ENCODE measurements around the gene TMEM219.
"Not testable (repeated sequence)": the region's sequence is repeated elsewhere in the genome, so short reads cannot be mapped to it uniquely, and the experiment has no call there.

The TMEM219 gene

GRCh38 chr16:29951625-29952365, 10.1 kb upstream of the TMEM219 start:
- no peak for DNase-seq

GRCh38 chr16:29958756-29959155, 3.1 kb upstream of the TMEM219 start:
- DNase-seq = no peak

- peak; percentile 11 for DNase-seq
Measured at GRCh38 chr16:29959293-29959692, 2.6 kb upstream of the TMEM219 start.

GRCh38 chr16:29959821-29960220, 2.1 kb upstream of the TMEM219 start:
- DNase-seq = not testable (repeated sequence)

GRCh38 chr16:29961127-29961478, 776 bp upstream of the TMEM219 start:
- no peak for DNase-seq

- DNase-seq = no peak
Measured at GRCh38 chr16:29962344-29962994, 590 bp downstream of the TMEM219 start.

- no peak for DNase-seq
Measured at GRCh38 chr16:29963021-29963743, 1.3 kb downstream of the TMEM219 start.

- DNase-seq = no peak
Measured at GRCh38 chr16:29968205-29968604, 6.3 kb downstream of the TMEM219 start.

- DNase-seq = no peak
Measured at GRCh38 chr16:29971304-29971703, 9.4 kb downstream of the TMEM219 start.

- DNase-seq = no peak
Measured at GRCh38 chr16:29972500-29972899, 10.6 kb downstream of the TMEM219 start.

- no peak for DNase-seq
Measured at GRCh38 chr16:29972992-29973383, 11.1 kb downstream of the TMEM219 start.

- DNase-seq = peak; percentile 98
Measured at GRCh38 chr16:29973384-29974246, 11.7 kb downstream of the TMEM219 start, which contains the start of gene TAOK2. Gene TAOK2, plus strand, starts transcription at chr16:29973868. Its CDS starts 3,905 bp downstream, at chr16:29977773.

- peak; percentile 37 for DNase-seq
Measured at GRCh38 chr16:29974291-29975133, 12.6 kb downstream of the TMEM219 start.

- DNase-seq = no peak
Measured at GRCh38 chr16:29975134-29975538, 13.3 kb downstream of the TMEM219 start.

GRCh38 chr16:29975811-29976511, 14.1 kb downstream of the TMEM219 start:
- DNase-seq = no peak

GRCh38 chr16:29977063-29977825, 15.4 kb downstream of the TMEM219 start:
- DNase-seq = no peak

GRCh38 chr16:29978081-29978480, 16.2 kb downstream of the TMEM219 start:
- DNase-seq = no peak

- DNase-seq = no peak
Measured at GRCh38 chr16:29978564-29979270, 16.8 kb downstream of the TMEM219 start.

GRCh38 chr16:29982560-29983419, 20.9 kb downstream of the TMEM219 start:
- DNase-seq = no peak
